ENCODE data around the gene SLCO3A1. TPM values are rescaled to one million over a fixed set of nuclear protein-coding genes. Genes with fewer than 3 reads are reported as not detected.

The SLCO3A1 gene
- total RNA-seq, 1 experiment from 2014 or later: 37.8 TPM

GRCh38 chr15:91890614-91891013, 37.1 kb downstream of the SLCO3A1 start:
- Histone ChIP-seq H3K9me2 (ENCODE audit: insufficient read depth) (no peaks in the 10 kb centered on the region), H3K9me3 (ENCODE audit: insufficient read depth, low read depth) (no peaks in the 10 kb centered on the region), H2AFZ (no peak overlapping the region), H3K4me3 (no peak overlapping the region), H3K27ac (peak overlapping the region; percentile 64), H3K4me1 (replicated peaks; ENCODE audit: insufficient read depth) (peaks cover 41% of the 10 kb centered on the region), H3K4me2 (peak overlapping the region; percentile 39), H3K36me3 (ENCODE audit: low read depth) (0 out of 2 replicates have a peak, but pooled peaks cover 5% of the 10 kb centered on the region), H3K27me3 (ENCODE audit: insufficient read depth, low read depth) (no peaks in the 10 kb centered on the region), H3K79me2 (ENCODE audit: low read depth) (peaks cover 75% of the 10 kb centered on the region), H3F3A (ENCODE audit: insufficient read depth, low read depth) (peaks cover 13% of the 10 kb centered on the region), H4K20me1 (ENCODE audit: insufficient read depth) (no peaks in the 10 kb centered on the region)
- peak; percentile 78 to 89 for DNase-seq
- ChIA-PET CTCF (interaction anchor here (0.6 to 1.8 kb wide), 4 partner anchors 35 to 121 kb away, joined by 3 to 9 read pairs (median 5); partner anchors contain the start of gene SLCO3A1), POLR2A (ENCODE audit: unreplicated experiment) (interaction anchor here (0.5 to 1.0 kb wide), 4 partner anchors 37 to 186 kb away, joined by 3 to 18 read pairs (median 4); partner anchors contain the start of gene SLCO3A1)
- TF ChIP-seq CTCF (conservative IDR thresholded peaks at IDR 0.05): no peak
- no peak for TF ChIP-seq EZH2 (IDR thresholded peaks at IDR 0.05; ENCODE audit: low read depth)
- intact Hi-C loops (cut with micrococcal nuclease; ENCODE audit: unreplicated experiment): loop anchor here (2.0 kb wide), 2 partner anchors 34 to 50 kb away; no protein-coding TSS in a partner anchor
- BruUV-seq (replicated peaks): no TSS peak

GRCh38 chr15:91891101-91891500, 37.6 kb downstream of the SLCO3A1 start:
- no peaks in the 10 kb centered on the region for H3K27me3 ChIP-seq (ENCODE audit: insufficient read depth, low read depth)
- POLR2A ChIA-PET (ENCODE audit: unreplicated experiment): interaction anchor here (0.5 to 1.0 kb wide), 3 partner anchors 37 to 89 kb away, joined by 3 to 18 read pairs (median 4); partner anchors contain the start of gene SLCO3A1
- H3K9me2 ChIP-seq (ENCODE audit: insufficient read depth): no peaks in the 10 kb centered on the region
- H3F3A ChIP-seq (ENCODE audit: insufficient read depth, low read depth): peaks cover 13% of the 10 kb centered on the region
- TSS peak; percentile 38 for BruUV-seq (replicated peaks)
- 0 out of 2 replicates have a peak, but pooled peaks cover 5% of the 10 kb centered on the region for H3K36me3 ChIP-seq (ENCODE audit: low read depth)
- H3K4me3 ChIP-seq: no peak overlapping the region
- H3K9me3 ChIP-seq (ENCODE audit: insufficient read depth, low read depth): no peaks in the 10 kb centered on the region
- peaks cover 75% of the 10 kb centered on the region for H3K79me2 ChIP-seq (ENCODE audit: low read depth)
- H3K4me2 ChIP-seq: peak overlapping the region; percentile 39
- intact Hi-C loops (cut with micrococcal nuclease; ENCODE audit: unreplicated experiment): loop anchor here (2.0 kb wide), 2 partner anchors 34 to 50 kb away; no protein-coding TSS in a partner anchor
- DNase-seq: no peak
- H4K20me1 ChIP-seq (ENCODE audit: insufficient read depth): no peaks in the 10 kb centered on the region
- H2AFZ ChIP-seq: no peak overlapping the region
- peak overlapping the region; percentile 64 for H3K27ac ChIP-seq
- CTCF ChIA-PET: interaction anchor here (0.6 to 1.8 kb wide), 5 partner anchors 35 to 120 kb away, joined by 3 to 9 read pairs (median 6); partner anchors contain the start of gene SLCO3A1
- peaks cover 41% of the 10 kb centered on the region for H3K4me1 ChIP-seq (replicated peaks; ENCODE audit: insufficient read depth)
- TF ChIP-seq EZH2 (IDR thresholded peaks at IDR 0.05; ENCODE audit: low read depth) (no peak), CTCF (conservative IDR thresholded peaks at IDR 0.05) (no peak)

GRCh38 chr15:91891788-91892345, 38.4 kb downstream of the SLCO3A1 start:
- H3K36me3 ChIP-seq (ENCODE audit: low read depth): 0 out of 2 replicates have a peak, but pooled peaks cover 5% of the 10 kb centered on the region
- no peak for DNase-seq
- H3K4me2 ChIP-seq: no peak overlapping the region
- no peak overlapping the region for H3K4me3 ChIP-seq
- no peaks in the 10 kb centered on the region for H4K20me1 ChIP-seq (ENCODE audit: insufficient read depth)
- BruUV-seq (replicated peaks): no TSS peak
- H3K27me3 ChIP-seq (ENCODE audit: insufficient read depth, low read depth): no peaks in the 10 kb centered on the region
- H3K9me3 ChIP-seq (ENCODE audit: insufficient read depth, low read depth): no peaks in the 10 kb centered on the region
- H3K79me2 ChIP-seq (ENCODE audit: low read depth): peaks cover 69% of the 10 kb centered on the region
- H3F3A ChIP-seq (ENCODE audit: insufficient read depth, low read depth): peaks cover 13% of the 10 kb centered on the region
- no peak overlapping the region for H2AFZ ChIP-seq
- H3K9me2 ChIP-seq (ENCODE audit: insufficient read depth): no peaks in the 10 kb centered on the region
- TF ChIP-seq EZH2 (IDR thresholded peaks at IDR 0.05; ENCODE audit: low read depth): no peak
- no peak for TF ChIP-seq CTCF (conservative IDR thresholded peaks at IDR 0.05)
- POLR2A ChIA-PET (ENCODE audit: unreplicated experiment): no interaction called here
- H3K27ac ChIP-seq: peak overlapping the region; percentile 64; the same call in 1 of the 2 replicates
- CTCF ChIA-PET: interaction anchor here (0.6 kb wide), 1 partner anchor 34 kb away, joined by 6 read pairs; no protein-coding TSS in a partner anchor
- peaks cover 41% of the 10 kb centered on the region for H3K4me1 ChIP-seq (replicated peaks; ENCODE audit: insufficient read depth)
- intact Hi-C loops (cut with micrococcal nuclease; ENCODE audit: unreplicated experiment): loop anchor here (2.0 kb wide), 2 partner anchors 35 to 49 kb away; no protein-coding TSS in a partner anchor

All from PC-9 (cell line).